HEK293T (cell line): ENCODE data around the gene PAX7.

ENCODE experiments used
- CTCF ChIA-PET: fragments of 350-600 bp; formaldehyde crosslinking; extraction: SDS; loops from one replicate; lab custom pipeline; 2021; ENCODE audit warnings: antibody characterized with exemption, inconsistent platforms; lab: Yijun Ruan, JAX
- POLR2A ChIA-PET: fragments of 350-600 bp; formaldehyde crosslinking; extraction: SDS; loops from one replicate; lab custom pipeline; 2020; ENCODE audit warnings: antibody characterized with exemption, inconsistent platforms; lab: Yijun Ruan, JAX
- DNase-seq: peaks from one replicate; pipeline ENCODE4 v3.0.0; 2012; ENCODE audit warnings: mixed read lengths; ENCODE audit errors: extremely low spot score
- ARNT ChIP-seq: fragments of 450-650 bp; IDR thresholded peaks from 2 replicates; pipeline ENCODE4 v1.6.1; 2017; ENCODE audit warnings: mild to moderate bottlenecking
- BHLHE40 ChIP-seq: fragments of 450-650 bp; IDR thresholded peaks from 2 replicates; pipeline ENCODE4 v1.6.1; 2016; ENCODE audit warnings: mild to moderate bottlenecking, moderate library complexity, borderline replicate concordance
- CTBP1 ChIP-seq: fragments of 450-650 bp; IDR thresholded peaks from 2 replicates; pipeline ENCODE4 v1.6.1; 2016; ENCODE audit warnings: borderline replicate concordance
- ELF4 ChIP-seq: fragments of 450-650 bp; IDR thresholded peaks from 2 replicates; pipeline ENCODE4 v1.6.1; 2017; ENCODE audit warnings: antibody characterized with exemption
- FOXA1 ChIP-seq: fragments of 450-650 bp; IDR thresholded peaks from 2 replicates; pipeline ENCODE4 v1.6.1; 2016; ENCODE audit warnings: mild to moderate bottlenecking
- FOXK2 ChIP-seq: fragments of 450-650 bp; IDR thresholded peaks from 2 replicates; pipeline ENCODE4 v1.6.1; 2016; ENCODE audit warnings: mild to moderate bottlenecking
- FOXM1 ChIP-seq: fragments of 450-650 bp; IDR thresholded peaks from 2 replicates; pipeline ENCODE4 v1.6.1; 2017; ENCODE audit warnings: mild to moderate bottlenecking, borderline replicate concordance
- HDGF ChIP-seq: fragments of 450-650 bp; IDR thresholded peaks from 2 replicates; pipeline ENCODE4 v1.6.1; 2017; ENCODE audit warnings: antibody characterized with exemption, borderline replicate concordance
- L3MBTL2 ChIP-seq: fragments of 450-650 bp; conservative IDR thresholded peaks from 2 replicates; pipeline ENCODE4 v1.6.1; 2016; ENCODE audit warnings: mild to moderate bottlenecking
- LEF1 ChIP-seq: fragments of 450-650 bp; IDR thresholded peaks from 2 replicates; pipeline ENCODE4 v1.6.1; 2017; ENCODE audit warnings: mild to moderate bottlenecking, borderline replicate concordance
- NFRKB ChIP-seq: fragments of 450-650 bp; IDR thresholded peaks from 2 replicates; pipeline ENCODE4 v1.6.1; 2016; ENCODE audit warnings: mild to moderate bottlenecking, moderate library complexity
- SP1 ChIP-seq: fragments of 450-650 bp; IDR thresholded peaks from 2 replicates; pipeline ENCODE4 v1.6.1; 2017
- SUZ12 ChIP-seq: fragments of 450-650 bp; IDR thresholded peaks from 2 replicates; pipeline ENCODE4 v1.6.1; 2016; ENCODE audit warnings: mild to moderate bottlenecking
- TARDBP ChIP-seq: fragments of 450-650 bp; IDR thresholded peaks from 2 replicates; pipeline ENCODE4 v1.6.1; 2016
- ZNF384 ChIP-seq: fragments of 450-650 bp; IDR thresholded peaks from 2 replicates; pipeline ENCODE4 v1.6.1; 2016
- TF ChIP-seq, protein P1 (sequence below): fragments of 450-650 bp; IDR thresholded peaks from 2 replicates; pipeline ENCODE4 v1.6.1; 2016

PAX7 gene

DNA sequence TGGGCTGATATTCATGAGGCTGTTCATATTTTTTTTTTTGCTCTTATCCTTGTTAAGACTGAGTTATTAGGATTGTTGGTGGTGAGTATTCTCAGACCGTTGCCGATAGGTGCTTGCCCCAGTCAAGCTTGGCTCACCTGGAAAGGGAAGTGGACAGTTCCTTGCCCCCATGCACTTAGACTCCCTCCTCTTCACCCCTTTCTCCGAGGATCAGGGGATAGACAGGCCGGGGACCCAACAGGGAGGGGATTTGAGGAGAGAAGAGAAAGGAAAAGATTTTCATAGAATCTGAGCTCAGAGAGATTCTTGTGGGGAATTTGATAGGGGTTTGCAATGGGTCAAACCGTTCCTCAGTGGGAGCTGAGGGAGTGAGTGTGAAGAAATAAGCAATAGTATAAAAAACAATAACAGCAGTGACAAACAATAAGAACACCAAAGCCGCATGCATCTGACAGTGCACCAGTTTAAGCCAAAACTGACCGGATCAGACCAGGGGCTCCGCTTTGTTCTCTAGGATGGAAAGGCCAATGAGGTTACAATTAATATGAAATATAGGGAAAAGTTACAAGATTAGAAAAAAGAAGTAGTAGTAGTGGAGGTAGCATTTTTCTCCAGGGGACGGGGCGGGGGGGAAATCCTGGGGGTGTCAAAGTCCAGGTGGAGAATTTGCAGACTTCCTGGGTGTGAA lies 8.9 kb downstream of the PAX7 start:
- CTCF ChIA-PET, result no interaction called here
- POLR2A ChIA-PET, result no interaction called here
- TF ChIP-seq L3MBTL2 (no peak), ARNT (no peak), FOXK2 (no peak), LEF1 (no peak), BHLHE40 (no peak), NFRKB (no peak), ELF4 (no peak), TARDBP (no peak), FOXM1 (no peak), SP1 (no peak)
- TF ChIP-seq, protein P1, sequence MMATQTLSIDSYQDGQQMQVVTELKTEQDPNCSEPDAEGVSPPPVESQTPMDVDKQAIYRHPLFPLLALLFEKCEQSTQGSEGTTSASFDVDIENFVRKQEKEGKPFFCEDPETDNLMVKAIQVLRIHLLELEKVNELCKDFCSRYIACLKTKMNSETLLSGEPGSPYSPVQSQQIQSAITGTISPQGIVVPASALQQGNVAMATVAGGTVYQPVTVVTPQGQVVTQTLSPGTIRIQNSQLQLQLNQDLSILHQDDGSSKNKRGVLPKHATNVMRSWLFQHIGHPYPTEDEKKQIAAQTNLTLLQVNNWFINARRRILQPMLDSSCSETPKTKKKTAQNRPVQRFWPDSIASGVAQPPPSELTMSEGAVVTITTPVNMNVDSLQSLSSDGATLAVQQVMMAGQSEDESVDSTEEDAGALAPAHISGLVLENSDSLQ, result no peak

DNA sequence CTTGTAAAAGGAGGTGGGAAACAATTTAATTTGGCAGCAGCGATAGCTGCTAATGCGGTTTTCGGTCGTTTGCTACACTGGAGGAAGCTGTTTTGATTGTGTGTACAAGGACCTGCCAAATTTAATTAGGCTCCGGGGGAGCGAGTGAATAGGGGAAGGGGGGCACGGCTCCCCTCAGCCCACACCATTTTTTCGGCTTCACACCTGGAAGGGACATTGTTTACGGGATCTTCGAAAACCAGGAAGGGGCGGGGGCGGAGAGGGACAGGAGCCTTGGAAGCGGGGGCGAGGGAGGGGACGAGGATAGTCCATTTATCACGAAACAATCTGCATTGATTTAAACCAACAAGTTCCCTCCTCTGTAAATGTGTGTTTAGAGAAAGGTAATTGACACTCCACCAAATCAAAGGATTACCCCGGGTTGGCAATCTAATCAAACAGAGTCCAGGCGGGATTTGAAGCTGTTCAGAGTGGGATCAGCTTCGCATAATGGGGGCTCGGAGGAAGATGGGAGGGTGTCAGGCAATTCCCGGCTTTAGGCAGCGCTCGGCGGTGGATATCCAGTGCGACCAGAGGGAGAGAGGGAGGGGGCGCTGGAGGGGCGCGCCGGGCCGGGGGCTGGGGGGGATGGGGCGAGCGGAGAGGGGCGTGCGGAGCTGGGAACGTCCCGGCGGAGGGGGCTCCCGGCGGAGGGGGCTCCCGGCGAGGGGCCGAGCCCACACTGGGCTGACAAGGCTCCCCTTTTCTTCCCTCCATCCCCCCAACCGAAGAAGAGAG lies 9.8 kb downstream of the PAX7 start:
- DNase-seq, result no peak
- TF ChIP-seq NFRKB (no peak), LEF1 (no peak), CTBP1 (no peak), SP1 (no peak), ELF4 (no peak), L3MBTL2 (no peak), ZNF384 (no peak), SUZ12 (no peak), TARDBP (no peak), FOXK2 (no peak), BHLHE40 (no peak), FOXA1 (no peak), FOXM1 (no peak), ARNT (no peak), HDGF (no peak)
- TF ChIP-seq, protein P1, result no peak
- ChIA-PET CTCF (no interaction called here), POLR2A (no interaction called here)

More for the DNA sequence above, 8.9 kb downstream of the PAX7 start:
- DNase-seq, result no peak

DNA sequence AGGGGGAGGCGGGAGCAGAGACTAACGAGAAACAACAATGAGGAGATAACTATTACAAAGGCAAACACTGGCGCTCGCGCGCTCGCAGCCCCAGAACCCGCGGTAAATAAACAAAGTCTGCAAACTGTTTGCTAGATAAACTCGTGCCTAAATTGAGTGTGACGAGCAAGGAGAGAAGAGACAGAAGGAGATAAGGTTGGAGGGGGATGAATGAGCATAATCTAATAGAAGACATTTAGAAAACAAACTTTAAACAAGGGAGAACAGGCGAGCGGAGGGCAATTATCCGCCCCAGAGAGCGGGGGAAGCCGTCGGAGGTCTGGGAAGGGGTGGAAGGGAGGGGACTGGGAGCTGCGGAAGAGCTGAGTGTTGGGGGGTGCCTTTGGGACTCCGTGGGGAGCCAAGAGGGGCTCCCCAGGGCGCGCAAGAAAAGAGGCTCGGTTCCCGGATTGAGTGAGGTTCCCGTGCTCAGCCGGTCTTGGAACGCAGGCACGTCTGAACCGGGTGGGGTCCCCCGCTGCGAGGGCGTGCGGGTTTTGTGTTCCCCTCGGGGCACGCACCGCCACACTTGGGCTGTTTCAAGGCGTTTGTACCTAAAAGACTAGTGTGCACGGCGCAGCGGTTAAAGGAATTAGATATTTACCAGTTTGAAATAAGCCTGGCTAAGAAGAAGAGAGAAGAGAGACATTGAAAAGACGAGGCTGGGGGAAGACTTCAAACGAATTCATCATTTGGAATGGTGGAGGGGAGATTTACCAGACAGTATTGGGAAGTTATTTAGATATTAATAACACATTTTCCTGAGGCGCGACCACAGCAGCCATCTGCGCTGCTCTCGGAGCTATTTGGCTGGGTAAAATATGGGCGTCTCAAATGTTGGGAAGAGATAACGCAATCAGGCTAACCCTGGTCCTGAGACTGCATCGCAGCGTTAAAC lies 10.6 kb downstream of the PAX7 start:
- POLR2A ChIA-PET, result no interaction called here
- peak; percentile 64; the same call in 1 of the 2 replicates for TF ChIP-seq SUZ12
- no peak for TF ChIP-seq NFRKB
- CTCF ChIA-PET, result no interaction called here
- peak; percentile 16 for DNase-seq

DNA sequence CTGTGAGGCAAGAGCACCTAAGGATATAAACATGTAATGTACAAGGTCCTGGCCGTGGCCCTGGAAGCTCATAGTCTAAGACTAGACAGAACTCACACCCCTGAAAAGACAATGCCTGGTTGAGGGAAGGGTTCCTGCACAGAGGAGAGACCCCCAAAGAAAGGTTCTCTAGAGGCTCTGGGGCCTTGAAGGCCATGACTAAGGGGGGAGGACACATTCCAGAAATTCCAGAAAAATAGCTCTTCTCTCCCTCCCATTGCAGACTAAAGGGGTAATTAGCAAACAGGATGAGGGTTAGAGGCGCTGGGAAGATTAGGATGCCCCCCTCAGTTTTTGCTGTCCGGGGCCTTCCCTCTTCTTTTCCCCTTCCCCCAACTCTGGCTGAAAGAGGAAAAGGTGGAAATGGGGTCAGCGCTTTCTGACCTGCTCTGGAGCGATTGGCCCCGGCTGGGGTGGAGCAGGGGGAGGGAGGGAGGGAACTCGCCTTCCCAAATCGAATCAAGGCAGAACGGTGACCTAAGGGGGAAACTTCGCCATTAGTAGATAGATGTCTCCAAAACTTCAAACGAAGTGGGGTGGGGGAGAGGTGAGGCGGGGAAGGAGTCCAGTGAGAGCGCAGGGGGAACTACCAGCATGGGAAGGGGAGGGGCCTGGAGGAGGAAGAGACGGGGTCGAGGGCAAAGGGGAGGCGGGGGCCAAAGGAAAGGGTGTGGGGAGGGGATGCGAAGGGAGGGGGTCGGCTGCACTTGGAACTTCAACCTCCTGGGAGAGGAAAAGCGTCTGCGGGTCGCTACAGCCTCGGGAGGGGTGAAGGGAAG lies 11.8 kb downstream of the PAX7 start:
- ChIA-PET POLR2A (no interaction called here), CTCF (no interaction called here)
- TF ChIP-seq FOXM1 (no peak), HDGF (no peak), BHLHE40 (no peak), FOXK2 (no peak), NFRKB (no peak), ZNF384 (no peak), SP1 (no peak), SUZ12 (no peak), FOXA1 (no peak)
- TF ChIP-seq, protein P1, result no peak
- no peak for DNase-seq
